Astrocyte of the spinal cord (primary cell): ENCODE results near the gene C6orf89.

Source experiments
- DNase-seq: peaks from one replicate; pipeline ENCODE4 v3.0.0; 2011; ENCODE audit warnings: low read depth, low spot score
- H3K4me3 ChIP-seq: 2 replicates; pipeline ENCODE4 v1.5.1; 2011; ENCODE audit warnings: low read depth, mild to moderate bottlenecking, low read length, moderate library complexity
- CTCF ChIP-seq: IDR thresholded peaks from 2 replicates; pipeline ENCODE4 v1.5.1; 2012; ENCODE audit warnings: low read depth, mild to moderate bottlenecking, low read length, inconsistent platforms
- in situ Hi-C: cut with HindIII; loops from 2 replicates; pipeline ENCODE4 v1.10.0; 2017; ENCODE audit warnings: low sequenced_read_pairs

C6orf89 gene

GRCh38 chr6:36917541-36918193, 31.9 kb downstream of the C6orf89 start:
- DNase-seq: no peak
- no peak for TF ChIP-seq CTCF
- in situ Hi-C loops: no loop called here

GRCh38 chr6:36920049-36920448, 34.3 kb downstream of the C6orf89 start:
- TF ChIP-seq CTCF: no peak
- DNase-seq: no peak
- H3K4me3 ChIP-seq: no peak overlapping the region
- in situ Hi-C loops: no loop called here

More at GRCh38 chr6:36917541-36918193, 31.9 kb downstream of the C6orf89 start:
- H3K4me3 ChIP-seq: no peak overlapping the region

GRCh38 chr6:36920546-36920945, 34.8 kb downstream of the C6orf89 start:
- in situ Hi-C loops: no loop called here
- DNase-seq: no peak
- TF ChIP-seq CTCF: no peak
- no peak overlapping the region for H3K4me3 ChIP-seq

GRCh38 chr6:36924131-36924530, 38.4 kb downstream of the C6orf89 start:
- DNase-seq: peak; percentile 52
- in situ Hi-C loops: no loop called here
- TF ChIP-seq CTCF: no peak
- H3K4me3 ChIP-seq: no peak overlapping the region

GRCh38 chr6:36924778-36925374, 39.1 kb downstream of the C6orf89 start:
- DNase-seq: no peak
- peak overlapping the region; percentile 6 for H3K4me3 ChIP-seq
- no peak for TF ChIP-seq CTCF
- in situ Hi-C loops: no loop called here

DNA sequence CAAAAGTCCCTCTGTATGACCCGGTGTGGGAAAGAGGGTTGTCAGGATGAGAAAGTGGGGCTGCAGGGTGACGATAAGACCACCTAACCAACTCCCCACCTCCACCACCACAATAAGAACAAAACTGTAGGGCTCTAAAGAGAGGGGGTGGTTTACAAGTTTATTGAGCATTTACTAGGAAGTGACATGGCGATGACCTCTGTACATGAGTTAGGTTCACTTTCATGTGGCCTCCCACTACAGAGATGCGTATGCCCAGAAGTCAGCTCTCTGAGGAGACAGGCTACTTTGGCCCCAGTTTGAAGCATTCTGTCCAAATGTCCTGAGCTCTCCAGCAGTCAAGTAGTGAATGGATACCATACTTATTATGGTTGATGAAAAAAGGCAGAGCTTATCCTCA, 40.1 kb downstream of the C6orf89 start:
- H3K4me3 ChIP-seq: no peak overlapping the region
- TF ChIP-seq CTCF: no peak
- in situ Hi-C loops: no loop called here
- no peak for DNase-seq
